Mammary epithelial cell (primary cell): ENCODE measurements around the gene MACROD1.

ENCODE experiments used
- CTCF ChIP-seq, 2 donors: IDR thresholded peaks in 1 of 2; conservative IDR thresholded peaks in 1 of 2; 2 replicates each; pipeline ENCODE4 v1.5.1; 2011 to 2012; ENCODE audit warnings: inconsistent platforms in 2 of 2, low read length in 2 of 2, mild to moderate bottlenecking in 2 of 2, control low read depth in 1 of 2, low read depth in 1 of 2; ENCODE audit not compliant: insufficient read depth in 1 of 2; ENCODE audit errors: extremely low read depth in 1 of 2
- EZH2 ChIP-seq: IDR thresholded peaks from 2 replicates; pipeline ENCODE4 v1.6.1; 2012; ENCODE audit warnings: low read length, inconsistent platforms, borderline replicate concordance

- TF ChIP-seq CTCF (conservative IDR thresholded peaks at IDR 0.05 in 1 of 2, IDR thresholded peaks at IDR 0.05 in 1 of 2; ENCODE audit: extremely low read depth in 1 of 2, insufficient read depth in 1 of 2, low read depth in 1 of 2, low read length in 2 of 2) (no peak), EZH2 (no peak)
These were observed 140.7 kb downstream of the MACROD1 start for GRCh38 chr11:64025205-64025604.
